DMS114 treated with DMSO at 0.1 percent for 48 hours (cell line): ENCODE results near the gene CLPTM1.
A peak's percentile ranks its signal among the peaks of the same experiment; 100 is the strongest.

Experiments used
- DNase-seq: peaks from one replicate; lab custom pipeline; 2025; ENCODE audit not compliant: unreplicated experiment; lab: John Stamatoyannopoulos, UW

The CLPTM1 gene

DNA sequence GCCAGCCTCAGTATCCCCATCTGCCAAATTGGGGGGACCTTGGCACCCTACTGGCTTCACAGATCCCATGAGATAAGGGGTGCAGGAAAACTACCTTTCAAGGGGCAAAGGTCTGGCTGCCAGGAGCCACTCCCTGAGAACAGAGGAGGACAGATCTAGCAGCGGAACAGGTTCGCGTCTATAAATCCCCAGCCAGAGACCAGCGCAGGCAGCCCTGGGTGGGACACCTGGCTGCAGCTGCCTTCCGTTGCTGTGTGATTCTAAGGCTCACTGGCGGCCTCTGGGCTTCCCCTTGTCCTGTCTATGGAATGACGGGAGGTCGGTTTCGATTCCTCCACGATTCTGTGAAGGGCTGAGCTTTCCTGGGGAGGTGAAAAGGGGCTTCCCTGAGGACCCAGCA is 53.4 kb downstream of the CLPTM1 start:
- no peak for DNase-seq

DNA sequence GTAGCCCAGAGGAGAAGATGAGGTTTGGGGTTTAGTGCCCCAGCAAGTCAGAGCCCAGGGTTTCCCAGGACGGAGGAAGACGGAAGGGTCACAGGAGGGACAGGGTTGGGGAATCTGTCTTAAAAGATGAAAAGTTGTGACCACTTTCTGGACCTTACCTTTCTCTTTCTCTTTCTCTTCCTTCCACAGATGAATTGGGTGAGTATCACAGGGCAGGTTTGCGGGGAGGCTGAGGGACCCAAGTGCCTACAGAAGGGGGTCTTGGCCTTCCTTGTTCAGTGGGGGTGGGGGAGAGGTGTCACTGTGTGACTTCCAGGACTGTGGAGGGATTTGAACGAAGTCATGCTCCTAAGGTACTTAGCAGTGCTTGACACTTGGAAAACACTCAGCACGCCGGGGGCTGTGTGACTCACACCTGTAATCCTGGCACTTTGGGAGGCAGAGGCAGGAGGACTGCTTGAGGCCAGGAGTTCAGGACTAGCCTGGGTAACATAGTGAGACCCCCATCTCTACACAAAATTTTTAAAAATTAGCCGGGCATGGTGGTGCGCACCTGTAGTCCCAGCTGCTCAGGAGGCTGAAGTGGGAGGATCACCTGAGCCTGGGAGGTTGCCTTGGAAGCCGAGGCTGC is 54.6 kb downstream of the CLPTM1 start:
- DNase-seq = no peak

DNA sequence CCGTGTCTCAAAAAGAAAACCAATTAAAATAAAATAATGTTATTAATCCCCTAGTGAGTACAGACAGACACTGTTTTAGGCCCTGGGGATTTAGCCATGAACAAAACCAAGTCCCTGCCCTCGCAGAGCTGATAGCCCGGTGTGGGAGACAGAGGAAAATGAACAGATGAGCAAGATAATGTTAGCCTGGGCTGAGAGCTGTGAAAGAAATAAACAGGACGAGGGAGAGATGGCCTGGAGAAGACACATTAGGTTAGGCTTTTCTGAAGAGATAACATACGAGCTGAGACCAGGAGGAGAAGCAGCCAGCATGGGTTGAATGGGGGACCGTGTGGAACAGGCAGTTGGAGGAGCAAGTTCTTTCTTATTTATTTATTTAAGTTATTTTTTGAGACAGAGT is 55.1 kb downstream of the CLPTM1 start:
- DNase-seq = no peak

GRCh38 chr19:45011959-45012358 is 56.8 kb downstream of the CLPTM1 start:
- DNase-seq = no peak

DNA sequence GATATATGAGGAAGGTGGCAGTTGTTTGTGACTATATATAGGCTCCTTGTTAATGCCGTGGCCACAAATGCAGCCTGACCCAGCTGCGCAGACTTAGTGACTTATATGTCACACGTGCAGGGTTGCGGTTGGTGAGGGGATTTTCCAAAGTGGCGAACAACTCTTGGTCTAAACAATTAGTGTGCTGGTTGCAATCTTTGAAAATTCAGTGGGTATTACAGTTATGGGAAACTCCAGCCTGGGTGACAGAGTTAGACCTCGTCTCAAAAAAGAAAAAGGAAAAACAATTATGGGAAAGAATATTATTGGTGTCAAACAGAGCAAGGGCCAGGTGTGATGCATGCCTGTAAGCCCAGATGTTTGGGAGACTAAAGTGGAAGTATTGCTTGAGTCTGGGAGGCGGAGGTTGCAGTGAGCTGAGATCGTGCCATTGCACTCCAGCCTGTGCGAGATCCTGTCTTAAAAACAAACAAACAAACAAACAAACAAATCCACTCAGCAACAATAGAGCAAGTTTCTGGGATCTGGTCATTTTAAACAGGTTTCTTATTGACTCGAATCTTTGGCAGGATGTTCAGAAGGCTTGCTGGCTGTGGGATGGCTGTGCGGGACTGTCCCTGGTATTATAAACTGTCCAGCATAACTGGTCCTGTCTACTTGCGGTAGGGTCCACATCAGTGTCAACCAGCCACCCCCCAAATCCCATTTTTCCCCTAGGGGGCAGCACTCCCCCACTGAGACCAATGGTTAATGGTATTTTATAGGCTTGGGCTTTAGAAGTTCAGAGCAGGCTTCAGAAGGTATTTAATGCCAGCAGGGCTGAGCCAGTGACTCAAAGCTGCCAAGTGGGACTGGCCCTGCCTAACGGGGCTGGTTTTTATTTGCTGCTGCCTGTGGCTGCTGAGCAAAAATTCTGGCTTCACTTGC is 61.5 kb downstream of the CLPTM1 start:
- peak; percentile 9 for DNase-seq

- no peak for DNase-seq
Observed at GRCh38 chr19:45019187-45019586, 64.0 kb downstream of the CLPTM1 start.

DNA sequence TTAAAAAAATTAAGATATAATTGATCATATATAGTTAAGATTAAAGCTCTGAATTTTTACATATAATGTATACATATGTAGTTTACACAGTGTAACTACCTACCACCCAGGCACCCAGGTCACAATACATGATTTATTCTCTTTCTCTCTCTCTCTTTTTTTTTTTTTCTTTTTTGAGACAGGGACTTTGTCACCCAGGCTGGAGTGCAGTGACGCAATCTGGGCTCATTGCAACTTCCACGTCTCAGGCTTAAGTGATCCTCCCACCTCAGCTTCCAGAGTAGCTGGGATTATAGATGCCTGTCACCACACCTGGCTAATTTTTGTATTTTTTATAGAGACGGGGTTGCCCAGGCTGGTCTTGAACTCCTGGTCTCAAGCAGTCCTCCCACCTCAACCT is 64.9 kb downstream of the CLPTM1 start:
- no peak for DNase-seq

DNA sequence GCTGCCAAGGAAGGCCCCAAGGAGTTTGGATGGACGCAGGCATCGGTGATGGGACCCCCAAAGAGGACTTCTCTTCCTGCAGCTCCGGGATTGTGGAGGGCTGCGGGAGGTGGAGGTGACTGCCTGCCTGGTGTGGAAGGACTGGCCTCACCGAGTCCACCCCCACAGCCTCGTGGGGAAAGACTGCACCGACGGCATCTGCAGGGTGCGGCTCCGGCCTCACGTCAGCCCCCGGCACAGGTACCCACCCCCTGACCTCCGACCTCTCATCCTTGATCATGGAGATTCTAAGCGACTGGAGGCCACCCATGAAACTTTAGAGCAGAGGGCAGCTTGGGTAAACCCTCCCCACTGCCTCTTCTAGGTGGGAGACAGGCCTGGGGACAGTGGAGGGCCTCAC is 66.8 kb downstream of the CLPTM1 start:
- DNase-seq = no peak

DNA sequence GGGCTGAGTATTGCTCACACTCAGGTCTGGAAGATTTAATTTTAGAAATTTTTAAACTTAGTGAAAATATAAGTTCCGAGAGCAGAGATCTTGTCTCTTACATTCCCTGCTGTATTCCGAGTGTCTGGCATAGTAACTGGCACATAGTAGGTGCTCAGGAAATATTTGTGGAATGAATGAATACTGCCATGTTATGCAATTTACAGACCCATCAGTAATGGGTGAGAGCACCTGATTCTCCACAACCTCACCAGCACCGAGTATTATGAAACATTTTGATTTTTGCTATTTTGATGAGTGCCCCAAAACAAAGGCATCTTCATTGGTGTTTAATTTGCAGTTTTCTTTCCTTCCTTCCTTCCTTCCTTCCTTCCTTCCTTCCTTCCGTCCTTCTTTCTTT is 67.9 kb downstream of the CLPTM1 start:
- DNase-seq = no peak

DNA sequence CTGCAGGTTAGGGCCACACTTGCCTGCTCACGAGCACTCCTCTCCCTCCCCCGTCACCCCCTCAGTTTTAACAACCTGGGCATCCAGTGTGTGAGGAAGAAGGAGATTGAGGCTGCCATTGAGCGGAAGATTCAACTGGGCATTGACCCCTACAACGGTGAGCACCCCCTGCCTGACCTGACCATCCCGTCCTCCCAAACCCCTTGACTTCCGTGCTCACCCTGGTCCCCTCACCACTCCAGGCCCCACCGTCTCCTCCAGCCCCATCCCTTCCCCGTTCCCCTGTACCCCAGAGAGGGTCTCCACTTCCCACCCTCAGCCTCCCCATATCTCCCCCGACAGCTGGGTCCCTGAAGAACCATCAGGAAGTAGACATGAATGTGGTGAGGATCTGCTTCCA is 70.1 kb downstream of the CLPTM1 start:
- no peak for DNase-seq

- DNase-seq = no peak
Observed at GRCh38 chr19:45027371-45027770, 72.2 kb downstream of the CLPTM1 start.

DNA sequence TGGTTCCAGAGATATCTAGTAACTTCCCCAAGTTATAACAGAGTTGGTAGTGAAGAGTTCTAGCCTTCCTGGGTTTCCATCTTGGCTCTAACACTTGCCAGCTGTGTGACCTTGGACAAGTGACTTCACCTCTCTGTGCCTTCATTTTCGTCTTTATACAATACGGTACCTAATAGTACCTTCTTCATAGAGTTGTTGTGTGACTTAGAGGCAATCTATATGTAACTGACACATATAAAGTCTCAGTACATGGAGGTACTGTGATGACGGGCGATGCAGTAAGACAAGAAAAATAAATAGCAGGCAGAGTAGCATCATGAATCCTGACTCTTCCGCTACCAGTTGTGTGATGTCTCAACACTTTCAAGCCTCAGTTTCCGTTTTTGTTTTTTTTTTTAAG is 75.6 kb downstream of the CLPTM1 start:
- no peak for DNase-seq

GRCh38 chr19:45032421-45032820 is 77.2 kb downstream of the CLPTM1 start:
- DNase-seq = no peak

DNA sequence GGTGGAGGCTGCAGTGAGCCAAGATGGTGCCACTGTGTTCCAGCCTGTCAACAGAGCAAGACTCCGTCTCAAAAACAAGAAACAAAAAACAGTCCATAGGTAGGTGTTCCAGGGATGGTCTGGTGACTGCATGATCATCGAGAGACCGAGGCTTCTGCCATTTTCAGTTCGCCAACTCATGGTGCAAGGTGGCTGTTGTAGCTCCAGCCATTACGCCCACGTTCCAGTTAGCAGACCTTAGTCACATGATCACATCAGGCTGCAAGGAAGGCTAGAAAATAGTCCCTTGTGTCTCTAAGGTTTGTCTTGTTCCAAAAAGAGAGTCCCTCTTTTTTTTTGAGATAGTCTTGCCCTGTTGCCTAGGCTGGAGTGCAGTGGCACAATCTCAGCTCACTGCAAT is 80.6 kb downstream of the CLPTM1 start:
- DNase-seq = no peak

DNA sequence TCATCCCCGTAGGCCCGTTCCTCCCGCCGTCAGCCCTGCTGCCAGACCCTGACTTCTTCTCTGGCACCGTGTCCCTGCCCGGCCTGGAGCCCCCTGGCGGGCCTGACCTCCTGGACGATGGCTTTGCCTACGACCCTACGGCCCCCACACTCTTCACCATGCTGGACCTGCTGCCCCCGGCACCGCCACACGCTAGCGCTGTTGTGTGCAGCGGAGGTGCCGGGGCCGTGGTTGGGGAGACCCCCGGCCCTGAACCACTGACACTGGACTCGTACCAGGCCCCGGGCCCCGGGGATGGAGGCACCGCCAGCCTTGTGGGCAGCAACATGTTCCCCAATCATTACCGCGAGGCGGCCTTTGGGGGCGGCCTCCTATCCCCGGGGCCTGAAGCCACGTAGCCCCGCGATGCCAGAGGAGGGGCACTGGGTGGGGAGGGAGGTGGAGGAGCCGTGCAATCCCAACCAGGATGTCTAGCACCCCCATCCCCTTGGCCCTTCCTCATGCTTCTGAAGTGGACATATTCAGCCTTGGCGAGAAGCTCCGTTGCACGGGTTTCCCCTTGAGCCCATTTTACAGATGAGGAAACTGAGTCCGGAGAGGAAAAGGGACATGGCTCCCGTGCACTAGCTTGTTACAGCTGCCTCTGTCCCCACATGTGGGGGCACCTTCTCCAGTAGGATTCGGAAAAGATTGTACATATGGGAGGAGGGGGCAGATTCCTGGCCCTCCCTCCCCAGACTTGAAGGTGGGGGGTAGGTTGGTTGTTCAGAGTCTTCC is 82.4 kb downstream of the CLPTM1 start:
- no peak for DNase-seq

DNA sequence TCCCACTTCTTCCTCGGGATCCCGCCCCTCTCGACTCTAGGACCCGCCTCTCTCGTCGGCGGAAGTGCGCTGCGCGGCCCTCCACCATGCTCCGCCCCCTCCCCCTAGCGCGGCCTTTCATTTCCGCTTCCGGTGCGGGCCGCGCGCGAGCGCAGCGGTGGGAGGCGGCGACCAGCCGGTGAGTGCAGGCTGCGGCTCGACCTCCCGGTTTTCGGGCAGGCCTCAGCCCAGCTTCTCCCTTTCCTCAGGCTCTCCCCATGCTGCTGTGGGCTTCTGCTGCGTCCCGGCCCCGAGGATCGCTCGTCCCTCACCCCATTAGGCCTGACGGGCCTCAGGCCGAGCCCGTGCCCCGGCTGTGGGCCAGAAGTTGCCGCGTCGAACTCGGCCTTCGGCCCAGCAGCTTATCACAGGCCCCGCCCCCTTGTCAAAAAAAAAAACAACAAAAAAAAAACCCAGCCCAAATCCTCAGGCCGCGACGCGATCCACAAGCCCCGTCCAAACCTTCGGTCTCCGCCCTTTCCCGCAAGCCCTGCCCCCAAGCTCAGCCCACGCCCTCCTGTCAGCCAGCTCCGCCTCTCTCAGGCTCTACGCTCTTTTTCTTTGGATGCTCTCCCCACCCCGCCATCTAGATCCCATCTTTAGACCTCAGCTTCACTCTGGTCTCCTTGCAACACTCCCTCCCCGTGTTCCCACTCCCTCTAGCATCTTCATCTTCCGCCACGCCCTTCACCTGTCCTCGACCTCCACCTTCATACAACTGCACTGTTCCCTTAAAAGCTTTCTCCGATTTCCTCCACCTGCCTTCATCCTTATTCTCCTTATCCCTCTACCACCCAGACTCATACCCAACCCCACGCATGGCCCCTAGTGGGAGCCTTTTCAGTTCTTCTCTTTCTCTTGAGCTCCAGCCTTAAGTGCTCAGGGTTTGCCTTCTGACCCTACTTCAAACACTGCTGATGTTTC is 84.0 kb downstream of the CLPTM1 start, which contains the start of gene CLASRP:
Gene CLASRP, plus strand, starts transcription at position 115 of the 963 bp plus-strand sequence. CDS start 1,168 bp downstream, outside the sequence.
- peak; percentile 77 for DNase-seq

DNA sequence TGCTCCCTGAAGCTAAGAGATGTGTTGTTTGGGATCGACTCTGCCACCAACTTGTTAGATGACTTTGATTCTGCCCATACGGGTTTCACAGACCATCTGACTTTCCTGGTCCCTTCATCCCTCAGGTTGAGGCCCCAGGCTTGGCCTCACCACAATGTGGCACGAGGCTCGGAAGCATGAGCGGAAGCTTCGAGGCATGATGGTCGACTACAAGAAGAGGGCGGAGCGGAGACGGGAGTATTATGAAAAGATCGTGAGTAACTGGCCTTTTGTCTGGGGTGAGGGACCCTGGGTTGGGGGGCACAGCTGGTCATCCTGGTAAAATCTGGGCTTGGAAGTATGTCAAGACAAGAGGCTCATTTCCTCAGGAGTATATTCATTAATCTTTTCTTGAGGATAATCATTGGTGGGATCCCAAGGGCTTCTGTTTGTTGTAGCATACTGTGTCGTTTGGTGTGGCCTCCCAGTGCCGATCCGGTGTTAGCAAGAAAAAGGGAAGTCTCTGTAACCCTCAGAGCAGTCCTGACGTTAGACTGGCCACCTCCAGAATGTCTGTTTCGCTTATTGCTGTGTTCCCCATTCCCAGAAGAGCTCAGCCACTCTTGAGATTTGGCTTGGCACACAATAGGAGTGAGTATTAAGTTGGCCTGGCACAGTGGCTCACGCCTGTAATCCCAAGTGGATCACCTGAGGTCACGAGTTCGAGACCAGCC is 85.0 kb downstream of the CLPTM1 start:
- no peak for DNase-seq

- no peak for DNase-seq
Observed at GRCh38 chr19:45041125-45041524, 85.9 kb downstream of the CLPTM1 start.
